ENCODE data around the gene CACNA2D3. TPM values are rescaled to one million over a fixed set of nuclear protein-coding genes. Genes with fewer than 3 reads are reported as not detected.
A peak's percentile ranks its signal among the peaks of the same experiment; 100 is the strongest.

The CACNA2D3 gene
- total RNA-seq, 1 donor from 2014 or later: 8.3 TPM

DNA sequence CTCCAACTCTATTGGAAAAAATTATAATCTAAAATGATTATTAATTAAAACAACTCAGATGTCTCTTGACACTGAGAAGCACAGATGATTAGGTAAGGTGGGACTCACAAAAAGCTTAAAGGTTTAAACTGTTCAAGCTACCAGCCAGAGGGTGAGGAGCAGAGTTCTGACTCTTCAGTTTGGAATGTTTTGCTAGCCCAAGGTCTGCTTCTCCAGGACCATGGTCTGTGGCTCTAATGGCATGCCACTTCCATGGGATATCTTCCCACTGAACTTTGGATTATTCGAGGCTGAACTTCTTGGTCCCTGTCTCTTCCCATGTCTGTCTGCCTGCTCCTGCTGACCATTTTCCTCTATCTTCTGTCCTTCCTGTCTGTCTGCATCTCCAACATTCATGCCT, 49.2 kb downstream of the CACNA2D3 start:
- no peak for DNase-seq (ENCODE audit: low spot score)

DNA sequence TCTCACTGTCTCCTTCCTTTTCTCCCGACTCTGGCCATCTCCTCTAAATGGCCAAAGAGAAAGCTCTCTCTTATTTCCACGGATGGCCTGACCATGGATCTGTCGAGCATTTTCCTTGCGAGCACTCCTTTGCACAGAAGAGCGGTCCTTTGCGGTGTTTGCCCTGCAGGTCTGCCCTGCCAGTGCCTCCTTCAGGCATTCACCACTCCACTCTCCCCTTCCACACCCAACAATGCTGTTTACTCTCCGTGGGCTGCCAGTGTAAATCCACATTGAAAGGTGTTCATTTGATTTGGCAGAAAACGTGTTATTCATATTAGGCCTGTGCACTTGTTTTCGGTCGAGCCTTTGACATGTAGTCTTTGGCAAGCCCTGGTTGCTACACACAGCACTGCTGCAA, 49.6 kb downstream of the CACNA2D3 start:
- no peak for DNase-seq (ENCODE audit: low spot score)

DNA sequence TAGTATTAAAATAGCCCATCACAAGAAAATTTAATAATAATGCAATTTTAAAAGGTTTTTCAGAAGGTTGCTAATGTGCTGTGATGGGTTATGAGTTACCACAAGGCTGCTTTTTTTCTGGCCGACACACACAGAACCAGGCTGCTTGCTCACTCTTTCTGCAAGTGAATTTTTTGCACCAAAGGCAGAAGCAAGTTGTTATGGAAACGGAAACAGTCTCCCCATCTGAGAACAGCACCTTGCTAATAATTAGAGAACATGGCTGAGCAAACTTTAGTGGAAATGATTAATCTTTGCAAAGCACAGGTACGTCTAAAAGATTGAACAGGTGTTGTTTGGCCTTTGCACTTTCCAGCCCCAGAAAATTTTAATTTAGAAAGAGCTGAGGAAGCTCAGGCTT, 51.0 kb downstream of the CACNA2D3 start:
- DNase-seq (ENCODE audit: low spot score): no peak

- DNase-seq (ENCODE audit: low spot score): no peak
Measured at GRCh38 chr3:54176106-54176505, 53.8 kb downstream of the CACNA2D3 start.

DNA sequence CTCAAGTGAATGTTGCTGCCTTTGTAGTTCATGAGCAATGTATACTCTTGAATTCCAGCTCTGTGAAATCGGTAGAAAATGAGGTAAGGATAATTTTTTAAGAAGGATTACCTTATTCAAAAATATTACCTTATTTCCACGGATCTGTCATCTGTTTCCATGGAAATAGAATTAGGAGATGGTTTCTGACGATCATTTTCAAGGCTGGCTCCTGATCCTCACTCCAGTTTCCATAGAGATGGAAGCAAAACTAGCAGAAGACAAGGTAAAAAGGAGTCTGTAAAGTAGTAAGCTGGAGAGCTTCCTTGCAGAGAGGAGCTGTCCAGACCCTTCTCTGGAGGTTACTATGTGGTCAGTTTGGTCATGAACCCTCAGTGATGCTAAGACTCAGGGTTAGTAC, 55.5 kb downstream of the CACNA2D3 start:
- no peak for DNase-seq (ENCODE audit: low spot score)

DNA sequence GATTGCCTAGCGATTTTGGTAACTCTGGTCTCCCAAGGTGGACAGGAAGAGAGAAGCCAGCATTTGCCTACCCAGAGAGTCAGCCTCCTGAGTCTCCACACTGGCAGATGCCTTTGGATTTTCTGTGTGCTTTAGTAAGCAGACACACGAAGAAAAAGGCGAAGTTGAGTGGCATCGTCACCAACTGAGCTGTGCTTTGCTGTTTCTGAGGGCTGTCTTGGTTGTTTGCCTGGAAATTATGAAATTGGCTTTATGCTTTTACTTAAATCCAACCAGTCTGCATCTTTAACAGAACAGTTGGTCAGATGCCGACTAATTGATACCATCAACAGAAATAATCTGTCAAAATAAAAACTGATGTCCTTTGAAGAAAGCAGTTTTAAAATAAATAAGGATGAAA, 56.0 kb downstream of the CACNA2D3 start:
- DNase-seq (ENCODE audit: low spot score): no peak

DNA sequence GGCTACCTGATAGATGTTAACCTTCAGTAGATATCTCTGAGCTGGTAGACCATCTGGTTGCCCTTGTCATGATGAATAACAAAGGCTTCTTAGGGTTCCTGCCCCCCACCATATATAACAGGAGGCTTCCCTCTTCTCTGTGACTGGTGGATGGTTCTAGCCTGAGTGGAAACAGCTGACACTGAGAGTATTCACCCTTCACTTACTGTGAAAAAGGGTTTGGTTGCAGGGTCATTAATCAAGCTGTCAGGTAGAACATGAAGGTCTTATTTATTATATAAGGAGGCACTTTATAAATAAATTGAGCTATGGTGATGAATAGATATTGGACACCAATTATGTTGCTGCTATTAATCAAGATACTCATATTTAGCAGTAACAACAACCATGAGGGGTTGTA, 58.6 kb downstream of the CACNA2D3 start:
- no peak for DNase-seq (ENCODE audit: low spot score)

GRCh38 chr3:54182242-54182641, 59.9 kb downstream of the CACNA2D3 start:
- no peak for DNase-seq (ENCODE audit: low spot score)

- DNase-seq (ENCODE audit: low spot score): no peak
Measured at GRCh38 chr3:54185740-54186139, 63.4 kb downstream of the CACNA2D3 start.

GRCh38 chr3:54188176-54188791, 65.9 kb downstream of the CACNA2D3 start:
- DNase-seq (ENCODE audit: low spot score): peak; percentile 45

- DNase-seq (ENCODE audit: low spot score): no peak
Measured at GRCh38 chr3:54191220-54191619, 68.9 kb downstream of the CACNA2D3 start.

DNA sequence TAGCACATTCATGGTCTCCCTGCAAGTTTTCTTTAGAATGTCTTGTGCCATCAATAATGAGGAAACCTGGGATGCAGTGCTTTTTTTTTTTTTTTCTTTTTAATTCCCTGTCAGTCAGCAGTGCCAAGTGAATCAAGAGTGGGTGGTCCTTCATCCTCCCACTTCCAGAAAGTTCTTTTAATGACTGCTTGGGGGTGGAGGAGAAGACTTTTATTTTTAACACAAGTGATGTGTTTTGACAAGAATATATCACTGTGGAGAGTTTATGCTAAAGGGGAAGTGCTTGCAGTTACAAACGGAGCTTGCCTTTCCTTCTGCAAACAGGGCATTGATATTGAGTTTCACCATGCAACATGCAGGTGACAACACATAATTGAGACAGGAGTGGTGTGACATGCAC, 69.7 kb downstream of the CACNA2D3 start:
- no peak for DNase-seq (ENCODE audit: low spot score)

DNA sequence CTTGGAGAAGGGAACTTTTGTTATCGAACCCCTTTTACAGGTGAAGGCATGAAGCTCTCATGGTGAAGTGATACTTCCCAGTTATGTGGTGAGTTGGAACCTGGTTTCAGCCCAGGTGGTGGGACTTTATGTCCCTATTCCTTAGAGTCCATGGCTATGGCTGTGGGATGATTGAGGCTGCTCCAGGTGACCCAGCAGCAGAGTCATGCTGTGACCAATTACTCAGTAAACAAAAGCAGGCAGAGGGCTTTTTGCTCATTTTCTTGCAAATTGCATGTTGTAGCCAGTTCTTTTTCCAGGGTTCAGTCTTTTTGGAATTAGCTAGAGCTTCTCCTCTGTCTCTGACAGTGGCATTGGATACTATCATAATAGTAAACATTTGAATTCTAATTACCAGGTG, 70.7 kb downstream of the CACNA2D3 start:
- no peak for DNase-seq (ENCODE audit: low spot score)

DNA sequence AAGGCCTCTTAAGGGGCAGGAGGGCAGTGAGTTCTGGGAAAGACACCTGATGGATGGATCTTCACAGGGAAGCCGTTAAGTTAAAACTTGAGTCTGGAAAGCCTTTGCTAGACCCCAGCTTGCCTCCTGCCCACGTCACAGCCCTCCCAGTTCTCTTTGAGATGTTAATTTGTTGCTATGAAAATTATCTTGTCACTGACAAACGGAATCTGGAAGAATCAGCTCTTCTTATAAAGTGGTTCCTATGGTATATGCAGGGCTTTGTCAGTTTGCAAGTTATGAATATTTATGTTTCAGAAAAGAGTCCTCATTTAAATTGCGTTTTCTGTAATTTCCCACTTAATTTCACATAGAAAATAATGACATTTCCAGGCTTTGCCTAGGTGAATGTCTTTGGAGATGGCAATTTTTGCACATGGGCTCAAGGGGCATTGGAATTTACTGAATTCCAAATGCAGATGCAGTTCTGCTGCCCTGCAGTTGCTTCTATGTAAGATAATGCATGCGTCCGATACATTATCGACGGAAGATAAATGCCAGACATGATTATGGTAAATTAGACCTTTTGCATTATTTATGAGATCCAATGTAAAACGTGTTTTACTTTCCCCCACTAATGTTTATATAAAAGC, 74.1 kb downstream of the CACNA2D3 start:
- no peak for DNase-seq (ENCODE audit: low spot score)

DNA sequence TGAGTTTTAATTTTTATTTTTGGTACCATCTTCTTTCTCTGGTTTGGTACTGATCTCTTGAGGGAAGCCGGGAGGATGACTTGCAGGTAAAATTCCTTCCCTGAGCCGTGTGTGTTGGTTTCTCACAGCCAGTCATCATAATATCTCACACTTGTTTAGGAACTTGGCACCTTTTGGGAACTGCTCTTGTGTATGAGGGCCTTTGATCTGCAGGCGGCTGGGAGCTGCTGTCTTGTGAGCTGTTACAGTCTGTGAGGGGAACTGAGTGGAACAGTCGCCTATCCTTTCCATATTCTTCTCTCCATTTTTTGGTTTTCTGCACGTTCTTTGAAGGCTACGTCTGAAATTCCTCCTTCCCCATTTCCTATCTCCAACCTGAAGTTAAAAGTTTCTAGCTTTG, 75.2 kb downstream of the CACNA2D3 start:
- DNase-seq (ENCODE audit: low spot score): no peak

DNA sequence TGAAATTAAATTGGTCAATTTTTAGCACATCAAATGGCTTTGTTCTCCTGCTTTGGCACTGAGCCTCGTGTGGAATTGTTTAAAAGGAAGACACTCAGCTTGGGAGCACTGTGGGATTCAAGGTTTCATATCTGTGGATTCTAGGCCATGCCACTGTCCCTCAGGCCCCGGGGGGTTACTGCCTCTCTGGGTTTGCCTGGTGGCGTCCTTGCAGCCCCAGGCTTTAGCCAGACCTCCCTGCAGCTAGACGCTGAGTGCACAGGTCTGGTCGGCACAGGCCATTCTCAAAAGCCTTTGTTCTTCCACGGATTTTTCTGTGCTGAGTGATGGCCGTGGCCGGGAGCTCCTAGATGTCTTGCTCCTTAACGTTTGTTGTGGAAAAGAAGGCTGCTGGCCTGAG, 76.2 kb downstream of the CACNA2D3 start:
- DNase-seq (ENCODE audit: low spot score): no peak

DNA sequence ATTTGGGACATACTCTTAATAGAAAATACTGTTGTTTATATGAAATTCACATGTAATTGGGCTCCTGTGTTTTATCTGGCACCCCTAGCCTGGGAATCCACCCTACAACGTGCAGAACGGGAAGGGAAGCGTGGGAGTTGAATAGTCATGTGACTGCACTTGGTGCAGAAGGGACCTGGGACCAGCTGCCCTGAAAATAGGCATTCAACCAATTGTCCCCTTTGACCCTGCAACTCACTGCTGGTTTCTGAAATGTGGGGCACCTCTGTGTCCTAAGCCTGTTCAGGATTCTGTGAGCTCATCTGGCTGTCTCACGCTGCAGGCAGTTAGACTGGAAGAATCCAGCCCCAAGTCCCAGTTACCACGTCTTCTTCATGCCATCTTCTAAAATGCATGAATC, 79.7 kb downstream of the CACNA2D3 start:
- no peak for DNase-seq (ENCODE audit: low spot score)

- DNase-seq (ENCODE audit: low spot score): no peak
Measured at GRCh38 chr3:54202651-54203248, 80.4 kb downstream of the CACNA2D3 start.

DNA sequence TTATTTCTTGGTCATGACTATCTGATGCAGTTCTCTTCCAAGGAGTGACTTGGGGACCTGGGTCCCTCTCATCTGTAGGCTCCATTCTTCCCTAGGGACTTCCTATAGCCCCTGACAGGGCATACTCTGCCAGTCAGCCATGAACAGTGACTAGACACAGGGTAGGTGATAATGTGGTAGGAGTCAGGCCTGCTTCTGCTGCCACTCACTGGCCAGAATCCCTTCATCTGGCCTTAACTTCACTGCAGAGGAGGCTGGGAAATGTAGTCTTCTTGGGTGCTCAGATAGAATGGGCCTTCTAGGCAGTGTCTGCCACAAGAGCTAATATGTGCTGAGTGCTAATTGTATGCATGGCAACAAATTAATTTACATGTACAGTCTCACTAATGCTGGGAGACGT, 84.5 kb downstream of the CACNA2D3 start:
- no peak for DNase-seq (ENCODE audit: low spot score)

- DNase-seq (ENCODE audit: low spot score): no peak
Measured at GRCh38 chr3:54211097-54211496, 88.7 kb downstream of the CACNA2D3 start.

- DNase-seq (ENCODE audit: low spot score): no peak
Measured at GRCh38 chr3:54212723-54213122, 90.4 kb downstream of the CACNA2D3 start.

DNA sequence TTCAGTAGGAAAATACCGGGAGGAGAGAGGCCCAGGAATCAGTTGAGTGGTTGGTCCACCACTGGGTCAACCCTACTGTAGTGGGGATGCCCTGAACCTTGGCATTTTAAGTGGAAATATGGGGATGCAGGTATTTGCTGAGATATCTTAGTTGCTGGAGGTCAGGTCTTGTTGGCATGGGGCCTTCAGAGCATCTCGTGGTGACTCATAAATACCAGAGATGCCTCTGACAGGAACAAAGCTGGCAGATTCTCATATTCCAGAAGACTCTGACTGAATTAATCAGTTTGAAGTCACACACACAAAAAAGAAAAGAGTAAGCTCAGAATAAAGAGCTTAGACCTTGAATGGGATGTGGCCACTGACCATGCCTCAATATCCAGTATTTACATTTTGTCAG, 91.6 kb downstream of the CACNA2D3 start:
- no peak for DNase-seq (ENCODE audit: low spot score)

- no peak for DNase-seq (ENCODE audit: low spot score)
Measured at GRCh38 chr3:54214845-54215244, 92.5 kb downstream of the CACNA2D3 start.

- DNase-seq (ENCODE audit: low spot score): no peak
Measured at GRCh38 chr3:54215521-54215920, 93.2 kb downstream of the CACNA2D3 start.

All from ureter (tissue), 1 donor.